ENCODE data around the gene SCIN.
"Not testable (repeated sequence)": the region's sequence is repeated elsewhere in the genome, so short reads cannot be mapped to it uniquely, and the experiment has no call there.

The SCIN gene

GRCh38 chr7:12649348-12649747 lies 78.8 kb downstream of the SCIN start:
- no peak for DNase-seq

- DNase-seq: no peak
Measured at GRCh38 chr7:12650080-12650479, 79.6 kb downstream of the SCIN start.

GRCh38 chr7:12653110-12653509 lies 82.6 kb downstream of the SCIN start:
- no peak for DNase-seq

- no peak for DNase-seq
Measured at GRCh38 chr7:12653518-12653917, 83.0 kb downstream of the SCIN start.

GRCh38 chr7:12655161-12655560 lies 84.6 kb downstream of the SCIN start:
- no peak for DNase-seq

- not testable (repeated sequence) for DNase-seq
Measured at GRCh38 chr7:12660423-12660822, 89.9 kb downstream of the SCIN start.

DNA sequence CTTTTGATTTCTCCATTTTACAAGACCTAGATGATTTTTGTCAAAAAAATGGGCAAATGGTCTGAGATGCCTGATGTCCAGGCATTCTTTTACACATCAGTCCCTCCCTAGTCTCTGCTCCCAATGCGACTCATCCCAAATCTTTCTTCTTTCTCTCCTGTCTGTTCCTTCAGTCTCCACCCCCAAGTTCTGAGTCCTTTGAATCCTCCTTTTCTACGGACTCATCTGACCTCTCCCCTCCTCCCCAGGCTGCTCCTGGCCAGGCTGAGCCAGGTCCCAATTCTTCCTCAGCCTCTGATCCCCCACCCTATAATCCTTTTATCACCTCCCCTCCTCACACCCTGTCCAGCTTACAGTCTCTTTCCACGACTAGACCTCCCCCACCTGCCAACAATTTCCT lies 90.5 kb downstream of the SCIN start:
- DNase-seq: not testable (repeated sequence)

GRCh38 chr7:12661581-12661980 lies 91.1 kb downstream of the SCIN start:
- DNase-seq: no peak

DNA sequence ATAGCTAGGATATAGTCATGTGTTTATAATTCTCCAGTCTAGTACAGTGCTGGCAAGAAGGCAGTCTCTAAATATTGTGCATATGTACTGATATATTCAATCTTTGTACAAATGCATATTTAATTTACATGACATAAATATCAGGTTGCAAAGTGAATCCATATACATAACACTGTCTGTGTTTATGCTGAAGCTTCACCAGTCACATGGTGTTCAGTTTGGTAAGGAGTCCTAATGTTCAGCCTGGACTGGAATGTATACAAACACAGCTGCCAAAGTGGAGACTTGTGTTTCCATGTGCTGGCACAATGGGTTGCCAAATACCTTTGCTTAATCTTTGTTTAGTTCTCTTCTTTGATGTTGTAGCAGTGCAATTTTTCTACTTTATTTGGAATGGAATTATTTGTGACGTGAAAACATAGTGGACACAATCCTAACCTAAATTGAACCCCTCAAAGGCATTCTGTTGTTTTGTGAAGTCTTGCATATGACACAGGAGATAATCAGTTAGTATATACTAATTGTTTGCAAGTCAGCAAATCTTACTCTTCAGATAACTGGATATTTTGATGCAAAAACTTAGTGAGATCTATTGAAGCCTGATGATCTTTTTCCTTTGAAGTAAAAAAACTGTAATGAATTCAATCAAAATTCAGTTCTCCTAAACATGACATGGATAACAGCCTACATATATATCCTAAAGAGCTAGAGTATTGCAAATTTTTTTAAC lies 99.6 kb downstream of the SCIN start:
- DNase-seq: no peak

GRCh38 chr7:12670743-12671520 lies 100.4 kb downstream of the SCIN start:
- DNase-seq: no peak

GRCh38 chr7:12673436-12673835 lies 102.9 kb downstream of the SCIN start:
- not testable (repeated sequence) for DNase-seq

- DNase-seq: no peak
Measured at GRCh38 chr7:12674053-12674452, 103.5 kb downstream of the SCIN start.

DNA sequence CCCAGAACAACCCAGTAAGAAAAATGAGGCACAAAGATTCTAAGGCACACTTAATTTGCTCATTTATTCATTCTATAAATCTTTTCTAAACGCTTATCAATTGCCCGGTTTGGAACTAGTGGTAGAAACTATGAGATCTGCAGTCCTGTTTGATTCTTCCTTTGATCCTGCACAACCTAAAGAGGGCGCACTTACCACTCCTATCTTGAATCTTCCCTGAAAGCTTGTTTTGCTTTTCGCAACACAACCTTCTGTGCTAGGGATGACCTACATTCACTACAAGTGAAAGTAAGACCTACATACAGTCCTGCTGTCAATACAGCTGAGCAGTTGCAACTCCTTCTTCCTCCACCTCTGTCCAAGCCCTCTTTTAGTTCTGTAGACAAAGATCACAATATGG lies 104.3 kb downstream of the SCIN start:
- DNase-seq: peak; percentile 58

- no peak for DNase-seq
Measured at GRCh38 chr7:12683678-12684585, 113.4 kb downstream of the SCIN start.

DNA sequence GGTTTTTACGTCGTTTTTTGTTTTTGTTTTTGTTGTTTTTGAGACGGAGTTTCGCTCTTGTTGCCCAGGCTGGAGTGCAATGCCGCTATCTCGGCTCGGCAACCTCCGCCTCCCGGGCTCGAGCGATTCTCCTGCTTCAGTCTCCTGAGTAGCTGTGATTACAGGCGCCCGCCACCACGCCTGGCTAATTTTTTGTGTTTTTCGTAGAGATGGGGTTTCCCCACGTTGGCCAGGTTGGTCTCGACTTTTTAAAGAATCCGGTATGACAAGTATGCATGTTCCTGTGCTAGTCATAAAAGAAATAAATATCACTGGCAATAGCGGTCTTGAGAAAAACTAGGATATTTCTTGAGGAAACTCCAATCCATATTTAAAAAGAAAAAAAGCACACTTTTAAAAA lies 114.2 kb downstream of the SCIN start:
- no peak for DNase-seq

DNA sequence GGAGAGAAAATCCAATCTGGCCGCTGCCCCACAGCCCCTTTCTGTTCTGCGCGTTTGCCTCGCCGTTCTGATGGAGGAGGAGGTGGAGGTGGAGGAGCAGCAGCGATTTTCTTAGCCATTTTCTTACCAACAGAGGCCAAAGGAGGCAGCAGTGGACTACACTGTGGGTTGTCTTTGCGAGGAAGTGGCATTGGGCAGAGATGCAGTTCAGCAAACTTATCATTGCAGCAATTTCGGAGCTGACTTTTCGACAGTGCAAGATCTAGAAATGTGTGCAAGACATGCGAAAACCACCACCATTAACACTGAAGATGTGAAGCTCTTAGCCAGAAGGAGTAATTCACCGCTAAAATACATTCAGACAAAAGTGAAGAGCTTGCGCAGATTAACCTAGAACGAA lies 115.0 kb downstream of the SCIN start:
- DNase-seq: peak; percentile 43

- DNase-seq: peak; percentile 90
Measured at GRCh38 chr7:12686234-12686890, 115.8 kb downstream of the SCIN start.

GRCh38 chr7:12686891-12687717 lies 116.6 kb downstream of the SCIN start, which contains the start of gene ARL4A:
Gene ARL4A, plus strand, starts transcription at chr7:12687633. Its CDS starts 622 bp downstream, at chr7:12688255.
- peak; percentile 92 for DNase-seq

DNA sequence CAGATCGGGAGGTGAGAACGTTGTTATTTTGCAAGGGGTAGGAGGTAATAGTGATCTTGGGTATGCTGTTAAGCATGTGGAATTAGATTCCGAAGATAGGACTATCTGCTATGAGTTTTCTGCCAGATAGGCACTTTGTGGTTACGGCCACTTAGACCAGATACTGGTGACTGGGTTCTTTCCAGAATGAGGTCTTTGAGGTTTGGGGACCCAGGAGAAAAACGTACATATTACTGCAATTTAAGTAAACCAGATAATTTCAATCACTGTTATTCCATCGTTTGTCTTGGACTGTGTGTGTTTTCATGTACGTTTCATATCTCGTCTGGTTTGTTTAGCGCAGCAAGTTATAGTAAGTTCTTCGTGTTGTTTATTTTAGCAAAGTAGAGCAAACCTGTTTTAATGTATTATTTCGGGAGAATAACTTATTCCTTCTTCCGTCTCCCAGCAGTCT lies 117.2 kb downstream of the SCIN start:
- DNase-seq: no peak

DNA sequence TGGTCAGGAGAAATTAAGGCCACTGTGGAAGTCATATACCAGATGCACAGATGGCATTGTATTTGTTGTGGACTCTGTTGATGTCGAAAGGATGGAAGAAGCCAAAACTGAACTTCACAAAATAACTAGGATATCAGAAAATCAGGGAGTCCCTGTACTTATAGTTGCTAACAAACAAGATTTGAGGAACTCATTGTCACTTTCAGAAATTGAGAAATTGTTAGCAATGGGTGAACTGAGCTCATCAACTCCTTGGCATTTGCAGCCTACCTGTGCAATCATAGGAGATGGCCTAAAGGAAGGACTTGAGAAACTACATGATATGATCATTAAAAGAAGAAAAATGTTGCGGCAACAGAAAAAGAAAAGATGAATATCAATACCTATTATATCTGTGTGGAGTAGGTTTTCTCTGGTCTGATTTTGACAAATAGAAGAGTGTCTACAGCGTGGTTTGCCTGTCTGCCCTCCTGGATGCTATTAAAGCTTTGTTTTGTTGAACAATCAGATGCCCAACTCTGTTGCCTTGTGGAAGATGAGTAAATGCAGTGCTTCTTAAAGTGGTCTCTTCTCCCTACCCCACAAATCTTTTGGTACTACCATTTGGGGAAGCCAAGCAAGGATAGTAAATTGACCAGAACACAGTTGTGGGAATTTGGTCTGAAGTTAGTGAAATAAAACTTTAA lies 118.1 kb downstream of the SCIN start:
- DNase-seq: not testable (repeated sequence)

GRCh38 chr7:12689451-12689850 lies 118.9 kb downstream of the SCIN start:
- no peak for DNase-seq

Data from CD4-positive, alpha-beta T cell treated with Interleukin-6 for 4 hours (primary cell).